ENCODE data around the gene CAMTA1.
"Not testable (repeated sequence)": the region's sequence is repeated elsewhere in the genome, so short reads cannot be mapped to it uniquely, and the experiment has no call there.

CAMTA1 gene

GRCh38 chr1:6785318-6785727 lies at the start of gene CAMTA1:
Gene CAMTA1, plus strand, starts transcription at chr1:6785454. Its CDS starts 77 bp downstream, at chr1:6785531.
- no peak for DNase-seq

- DNase-seq = no peak
Observed at GRCh38 chr1:6738987-6739676, 46.1 kb upstream of the CAMTA1 start.

- not testable (repeated sequence) for DNase-seq
Observed at GRCh38 chr1:6742676-6743188, 42.5 kb upstream of the CAMTA1 start.

GRCh38 chr1:6743189-6744101 lies 41.8 kb upstream of the CAMTA1 start:
- DNase-seq = no peak

- DNase-seq = no peak
Observed at GRCh38 chr1:6745073-6745472, 40.2 kb upstream of the CAMTA1 start.

GRCh38 chr1:6747674-6748073 lies 37.6 kb upstream of the CAMTA1 start:
- DNase-seq = no peak

GRCh38 chr1:6750490-6750889 lies 34.8 kb upstream of the CAMTA1 start:
- no peak for DNase-seq

- DNase-seq = no peak
Observed at GRCh38 chr1:6753320-6754140, 31.7 kb upstream of the CAMTA1 start.

GRCh38 chr1:6756457-6756856 lies 28.8 kb upstream of the CAMTA1 start:
- DNase-seq = no peak

GRCh38 chr1:6757719-6758435 lies 27.4 kb upstream of the CAMTA1 start:
- no peak for DNase-seq

GRCh38 chr1:6761196-6761737 lies 24.0 kb upstream of the CAMTA1 start:
- DNase-seq = no peak

GRCh38 chr1:6762060-6762459 lies 23.2 kb upstream of the CAMTA1 start:
- DNase-seq = no peak

- no peak for DNase-seq
Observed at GRCh38 chr1:6770751-6771440, 14.4 kb upstream of the CAMTA1 start.

- no peak for DNase-seq
Observed at GRCh38 chr1:6771441-6771769, 13.8 kb upstream of the CAMTA1 start.

GRCh38 chr1:6774381-6774780 lies 10.9 kb upstream of the CAMTA1 start:
- DNase-seq = no peak

- no peak for DNase-seq
Observed at GRCh38 chr1:6775261-6776043, 9.8 kb upstream of the CAMTA1 start.

GRCh38 chr1:6776389-6776788 lies 8.9 kb upstream of the CAMTA1 start:
- no peak for DNase-seq

GRCh38 chr1:6776895-6777294 lies 8.4 kb upstream of the CAMTA1 start:
- no peak for DNase-seq

GRCh38 chr1:6777813-6778212 lies 7.4 kb upstream of the CAMTA1 start:
- DNase-seq = no peak

- no peak for DNase-seq
Observed at GRCh38 chr1:6779089-6779805, 6.0 kb upstream of the CAMTA1 start.

Data from NCI-H345 (cell line).